OCI-LY7 (cell line): ENCODE data around the gene NAB1.

Experiments used
- CTCF ChIP-seq: fragments of 200-600 bp; sonication (generic); conservative IDR thresholded peaks from 2 replicates; pipeline ENCODE4 v1.5.1; 2014; ENCODE audit warnings: mild to moderate bottlenecking, antibody characterized with exemption, low read length, moderate library complexity, mixed read lengths
- EZH2phosphoT487 ChIP-seq: fragments of 200-600 bp; sonication (generic); IDR thresholded peaks from 2 replicates; pipeline ENCODE4 v1.6.1; 2018; ENCODE audit warnings: low read depth, borderline replicate concordance, mild to moderate bottlenecking, mixed run types, antibody characterized with exemption, low read length, moderate library complexity, mixed read lengths

- TF ChIP-seq CTCF: no peak
- no peak for TF ChIP-seq EZH2phosphoT487
Measured at GRCh38 chr2:190657474-190658255, 8.8 kb downstream of the NAB1 start.
